Measurements from ENCODE around the gene KLHL12.

DNA sequence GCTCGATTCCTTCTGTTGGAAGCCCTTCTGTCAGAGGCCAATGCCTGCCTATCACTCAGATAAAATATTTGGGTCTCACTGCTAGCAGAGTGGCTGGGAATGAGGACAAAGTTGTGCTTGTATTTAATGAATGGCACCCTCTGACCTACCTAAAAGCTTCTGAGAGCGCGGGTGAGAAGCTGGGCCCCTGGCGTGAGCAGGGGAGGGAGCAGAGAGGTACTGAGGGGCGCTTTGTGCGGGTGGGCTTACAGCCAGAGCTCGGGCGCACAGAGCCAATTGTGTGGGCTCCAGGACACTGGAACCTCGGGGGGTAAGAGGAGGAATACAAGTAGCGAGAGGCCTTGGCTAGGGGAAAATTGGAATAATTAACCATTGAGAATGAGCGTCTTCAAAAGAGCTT is 84.0 kb downstream of the KLHL12 start:
- TF ChIP-seq HCFC1 (IDR thresholded peaks at IDR 0.05; ENCODE audit: low read length) (no peak), CTCF (IDR thresholded peaks at IDR 0.05 in 2 of 3, conservative IDR thresholded peaks at IDR 0.05 in 1 of 3; ENCODE audit: control insufficient read depth in 2 of 3, extremely low read depth in 1 of 3, insufficient read depth in 1 of 3, low read depth in 3 of 3, low read length in 3 of 3) (no peak)
- TF ChIP-seq, protein P1, sequence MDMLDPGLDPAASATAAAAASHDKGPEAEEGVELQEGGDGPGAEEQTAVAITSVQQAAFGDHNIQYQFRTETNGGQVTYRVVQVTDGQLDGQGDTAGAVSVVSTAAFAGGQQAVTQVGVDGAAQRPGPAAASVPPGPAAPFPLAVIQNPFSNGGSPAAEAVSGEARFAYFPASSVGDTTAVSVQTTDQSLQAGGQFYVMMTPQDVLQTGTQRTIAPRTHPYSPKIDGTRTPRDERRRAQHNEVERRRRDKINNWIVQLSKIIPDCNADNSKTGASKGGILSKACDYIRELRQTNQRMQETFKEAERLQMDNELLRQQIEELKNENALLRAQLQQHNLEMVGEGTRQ (IDR thresholded peaks at IDR 0.05; ENCODE audit: borderline replicate concordance, low read depth, low read length): no peak
